Mesendoderm (in vitro differentiated cells): ENCODE data around the gene TMEM154.

Experiments
- DNase-seq: peaks from one replicate; pipeline ENCODE4 v3.0.0; 2013
- H2AK5ac ChIP-seq: 2 replicates; pipeline ENCODE4 v1.6.1; 2013; ENCODE audit warnings: low read length, inconsistent platforms
- H2BK120ac ChIP-seq: 2 replicates; pipeline ENCODE4 v1.6.1; 2013; ENCODE audit warnings: low read depth, mild to moderate bottlenecking, low read length, moderate library complexity, mixed read lengths
- H2BK15ac ChIP-seq: replicated peaks from 2 replicates; pipeline ENCODE4 v1.6.1; 2013; ENCODE audit warnings: low read depth, mild to moderate bottlenecking, moderate library complexity
- H2BK5ac ChIP-seq: 2 replicates; pipeline ENCODE4 v1.6.1; 2013; ENCODE audit warnings: low read length, inconsistent platforms
- H3K18ac ChIP-seq: 2 replicates; pipeline ENCODE4 v1.6.1; 2013; ENCODE audit warnings: mild to moderate bottlenecking, low read length, mixed read lengths
- H3K23ac ChIP-seq: one replicate; pipeline ENCODE4 v1.6.1; 2013; ENCODE audit warnings: low read length
- H3K27ac ChIP-seq: 2 replicates; pipeline ENCODE4 v1.5.1; 2013; ENCODE audit warnings: low read depth, mild to moderate bottlenecking, inconsistent platforms, low read length, moderate library complexity
- H3K27me3 ChIP-seq: 2 replicates; pipeline ENCODE4 v1.6.1; 2013; ENCODE audit warnings: low read length, control low read depth, mild to moderate bottlenecking, inconsistent platforms; ENCODE audit not compliant: insufficient read depth, poor library complexity
- H3K36me3 ChIP-seq: 2 replicates; pipeline ENCODE4 v1.6.1; 2013; ENCODE audit warnings: low read length, inconsistent platforms; ENCODE audit not compliant: control insufficient read depth, insufficient read depth
- H3K4ac ChIP-seq: one replicate; pipeline ENCODE4 v1.6.1; 2013; ENCODE audit warnings: low read depth, mild to moderate bottlenecking, low read length, moderate library complexity
- H3K4me1 ChIP-seq: 2 replicates; pipeline ENCODE4 v1.6.1; 2013; ENCODE audit warnings: low read depth, low read length, inconsistent platforms; ENCODE audit not compliant: control insufficient read depth
- H3K4me2 ChIP-seq: 2 replicates; pipeline ENCODE4 v1.6.1; 2013; ENCODE audit warnings: low read length
- H3K4me3 ChIP-seq: 2 replicates; pipeline ENCODE4 v1.5.1; 2013; ENCODE audit warnings: mild to moderate bottlenecking, low read length
- H3K56ac ChIP-seq: one replicate; pipeline ENCODE4 v1.6.1; 2013; ENCODE audit warnings: low read length
- H3K79me1 ChIP-seq: 2 replicates; pipeline ENCODE4 v1.6.1; 2013; ENCODE audit warnings: low read length, inconsistent platforms
- H3K79me2 ChIP-seq: 2 replicates; pipeline ENCODE4 v1.6.1; 2013; ENCODE audit warnings: mild to moderate bottlenecking, low read length; ENCODE audit not compliant: control insufficient read depth, insufficient read depth
- H3K9ac ChIP-seq: 2 replicates; pipeline ENCODE4 v1.6.1; 2013; ENCODE audit warnings: low read length, inconsistent platforms
- H4K5ac ChIP-seq: one replicate; pipeline ENCODE4 v1.6.1; 2013; ENCODE audit warnings: low read length
- H4K8ac ChIP-seq: one replicate; pipeline ENCODE4 v1.6.1; 2013; ENCODE audit warnings: low read depth, mild to moderate bottlenecking, control low read depth, low read length, moderate library complexity
- WGBS: extraction: QIAGEN DNeasy Blood & Tissue Kit; methylation state at CpG from one replicate; pipeline ENCODE4 v1.1.7; 2013; ENCODE audit warnings: low lambda C conversion rate, missing lambda C conversion rate; ENCODE audit not compliant: insufficient coverage; ENCODE audit errors: extremely low coverage; 5-methylcytosine and 5-hydroxymethylcytosine counted together

The TMEM154 gene

DNA sequence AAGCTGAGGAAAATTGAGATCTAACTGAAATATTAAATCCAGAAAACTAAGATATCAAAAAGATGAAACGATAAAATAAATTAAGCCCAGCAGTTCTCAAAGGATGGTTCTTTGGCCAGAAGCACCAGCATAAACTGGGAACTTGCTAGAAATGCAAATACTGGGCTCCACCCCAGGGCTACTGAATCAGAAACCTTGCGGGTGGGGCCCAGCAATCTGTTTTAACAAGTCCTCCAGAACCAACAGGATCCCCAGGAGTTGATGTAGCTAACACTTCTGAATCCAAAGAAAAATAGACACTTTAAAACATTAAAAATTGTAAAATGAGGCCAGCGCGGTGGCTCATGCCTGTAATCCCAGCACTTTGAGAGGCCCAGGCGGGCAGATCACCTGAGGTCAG is 14.1 kb upstream of the TMEM154 start:
- no peak overlapping the region for H4K8ac ChIP-seq
- no peaks in the 10 kb centered on the region for H3K36me3 ChIP-seq
- H2BK5ac ChIP-seq: no peak overlapping the region
- no peak overlapping the region for H3K23ac ChIP-seq
- H3K18ac ChIP-seq: peak overlapping the region; percentile 61
- no peak overlapping the region for H3K4ac ChIP-seq
- no peak overlapping the region for H2BK15ac ChIP-seq
- H3K79me1 ChIP-seq: no peaks in the 10 kb centered on the region
- H3K4me2 ChIP-seq: no peak overlapping the region
- H3K4me3 ChIP-seq: no peak overlapping the region
- no peak for DNase-seq
- H2BK120ac ChIP-seq: no peak overlapping the region
- H3K27me3 ChIP-seq: no peaks in the 10 kb centered on the region
- no peak overlapping the region for H4K5ac ChIP-seq
- no peak overlapping the region for H2AK5ac ChIP-seq
- no peak overlapping the region for H3K27ac ChIP-seq
- no peak overlapping the region for H3K9ac ChIP-seq
- no CpG with 5 or more reads among the region's 5 CpGs for WGBS
- H3K4me1 ChIP-seq: peaks cover 19% of the 10 kb centered on the region
- no peak overlapping the region for H3K56ac ChIP-seq
- no peaks in the 10 kb centered on the region for H3K79me2 ChIP-seq

DNA sequence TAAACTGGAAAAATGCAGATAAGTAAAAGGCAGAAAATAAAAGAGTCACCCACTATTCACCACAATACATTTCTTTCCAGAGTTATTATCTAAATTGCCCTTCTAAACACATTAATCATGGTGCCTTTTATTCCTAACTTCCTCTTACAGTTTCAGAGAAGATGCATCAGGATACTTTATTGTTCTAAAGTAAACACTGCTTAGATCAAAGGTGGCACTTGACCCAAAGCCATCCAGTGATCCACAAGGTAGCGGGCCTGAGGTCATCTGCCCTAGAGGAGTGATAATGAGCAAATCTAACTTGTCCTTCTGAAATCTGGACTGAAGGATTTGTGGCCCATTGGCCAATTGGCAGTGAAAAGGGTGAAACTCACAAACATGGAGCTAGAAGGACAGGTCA is 12.0 kb upstream of the TMEM154 start:
- Histone ChIP-seq H3K23ac (no peak overlapping the region), H3K18ac (no peak overlapping the region), H3K4ac (no peak overlapping the region), H3K9ac (no peak overlapping the region), H4K8ac (no peak overlapping the region), H3K27ac (no peak overlapping the region), H4K5ac (no peak overlapping the region), H3K56ac (peak overlapping the region; percentile 31), H3K4me3 (no peak overlapping the region), H3K27me3 (no peaks in the 10 kb centered on the region), H2BK15ac (no peak overlapping the region), H3K4me1 (peaks cover 15% of the 10 kb centered on the region), H2BK5ac (peak overlapping the region; percentile 38), H3K36me3 (no peaks in the 10 kb centered on the region), H3K79me1 (no peaks in the 10 kb centered on the region), H2AK5ac (peak overlapping the region; percentile 71), H3K79me2 (no peaks in the 10 kb centered on the region), H3K4me2 (no peak overlapping the region), H2BK120ac (no peak overlapping the region)
- no peak for DNase-seq
- no CpG with 5 or more reads among the region's 1 CpG for WGBS

DNA sequence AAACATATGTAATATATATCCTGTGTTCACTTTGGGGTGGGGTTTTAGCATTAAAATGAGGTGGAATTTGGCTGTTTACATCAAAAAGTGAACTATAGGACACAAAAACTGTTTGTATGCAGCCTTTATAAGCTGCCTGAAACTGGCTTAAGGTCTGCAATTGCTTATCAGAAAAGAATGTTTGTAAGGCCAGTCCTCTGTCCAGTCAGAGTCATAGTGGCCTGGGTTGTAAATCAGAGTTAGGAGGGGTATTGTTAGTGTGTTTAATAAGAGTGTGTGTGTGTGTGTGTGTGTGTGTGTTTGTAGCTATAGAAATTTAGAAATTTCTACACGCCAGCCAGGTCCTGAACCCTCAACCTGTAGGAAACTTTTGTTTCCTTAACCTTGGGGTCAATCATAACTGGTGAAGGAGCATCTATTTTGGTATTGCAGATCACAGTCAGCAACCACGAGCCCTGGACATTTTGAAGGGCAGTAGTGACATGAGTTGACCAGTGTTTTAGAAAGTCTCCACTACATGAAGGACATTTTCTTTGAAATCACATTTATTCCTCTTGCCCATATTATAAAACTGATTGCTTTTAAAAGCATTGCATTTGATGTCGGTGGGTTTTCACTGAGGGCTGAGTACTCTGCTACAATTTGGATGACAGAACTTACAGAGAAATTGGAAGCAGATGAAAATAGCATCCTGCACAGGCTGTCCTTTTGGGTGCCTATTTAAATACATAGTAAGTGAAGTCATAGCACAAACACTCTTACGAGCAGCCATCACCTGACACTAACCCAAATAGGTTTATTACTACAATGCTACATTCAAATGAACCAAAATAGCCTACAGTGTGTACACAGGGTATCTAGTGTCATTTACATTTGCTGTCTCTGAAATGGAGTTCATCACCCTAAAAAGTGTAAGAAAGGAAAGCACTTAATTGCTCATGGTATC is 11.2 kb upstream of the TMEM154 start:
- Histone ChIP-seq H3K4me2 (no peak overlapping the region), H4K8ac (no peak overlapping the region), H2BK120ac (no peak overlapping the region), H2AK5ac (no peak overlapping the region), H3K4me1 (peaks cover 22% of the 10 kb centered on the region), H3K27me3 (no peaks in the 10 kb centered on the region), H3K56ac (peak overlapping the region; percentile 39), H3K18ac (no peak overlapping the region), H3K9ac (no peak overlapping the region), H3K4ac (no peak overlapping the region), H3K36me3 (no peaks in the 10 kb centered on the region), H3K4me3 (no peak overlapping the region), H2BK15ac (no peak overlapping the region), H4K5ac (no peak overlapping the region), H3K79me1 (no peaks in the 10 kb centered on the region), H3K23ac (no peak overlapping the region), H3K27ac (no peak overlapping the region), H2BK5ac (no peak overlapping the region), H3K79me2 (no peaks in the 10 kb centered on the region)
- no CpG with 5 or more reads among the region's 4 CpGs for whole genome bisulfite sequencing
- no peak for DNase-seq

DNA sequence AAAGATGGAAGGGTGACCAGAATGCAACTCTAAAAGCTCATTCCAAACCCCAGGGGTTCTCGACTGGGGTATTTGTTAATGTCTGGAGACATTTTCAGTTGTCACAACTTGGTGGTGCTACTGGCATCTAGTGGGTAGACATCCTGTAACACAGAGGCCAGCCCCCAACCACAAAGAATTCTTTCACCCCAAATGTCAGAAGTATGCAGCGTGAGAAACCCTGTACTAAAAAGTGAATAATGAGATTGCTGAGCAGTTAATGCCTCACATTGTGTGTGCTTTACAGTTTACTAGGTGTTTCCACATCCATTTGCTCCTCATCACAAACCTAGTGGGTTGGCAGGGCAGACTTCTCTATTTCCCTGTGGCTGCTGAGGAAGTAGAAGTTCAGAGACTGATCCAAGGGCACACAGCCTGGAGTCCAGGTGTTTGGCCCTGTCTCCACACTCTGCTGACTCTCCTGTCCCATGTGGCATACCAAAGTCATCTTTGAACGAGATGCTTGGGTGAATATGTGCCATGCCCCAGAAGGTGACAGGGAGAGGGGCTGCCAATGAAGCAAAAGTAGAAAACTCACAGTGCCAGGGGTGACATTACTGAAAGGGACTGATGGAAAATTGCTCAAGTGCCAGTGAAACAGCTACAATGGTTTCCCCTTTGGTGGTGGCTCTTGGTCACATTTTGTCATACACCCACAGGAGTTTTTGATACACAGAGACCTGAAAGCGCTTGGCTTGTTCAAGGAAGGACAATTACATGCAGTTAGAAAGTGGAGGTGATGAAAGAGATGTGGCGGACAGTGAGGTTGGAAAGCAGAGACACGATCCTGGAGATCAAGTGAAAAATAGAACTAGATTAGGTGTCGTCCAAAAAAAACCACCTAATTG is 10.1 kb upstream of the TMEM154 start:
- Histone ChIP-seq H3K4me2 (no peak overlapping the region), H3K27me3 (no peaks in the 10 kb centered on the region), H3K4me3 (no peak overlapping the region), H4K5ac (peak overlapping the region; percentile 56), H2BK5ac (peak overlapping the region; percentile 86), H3K79me2 (no peaks in the 10 kb centered on the region), H3K56ac (peak overlapping the region; percentile 58), H3K23ac (no peak overlapping the region), H3K27ac (peak overlapping the region; percentile 9), H3K4me1 (peaks cover 22% of the 10 kb centered on the region), H2BK15ac (no peak overlapping the region), H3K9ac (no peak overlapping the region), H3K79me1 (no peaks in the 10 kb centered on the region), H2BK120ac (no peak overlapping the region), H2AK5ac (peak overlapping the region; percentile 90), H3K4ac (peak overlapping the region; percentile 45), H3K18ac (peak overlapping the region; percentile 60), H3K36me3 (no peaks in the 10 kb centered on the region), H4K8ac (no peak overlapping the region)
- WGBS: no CpG with 5 or more reads among the region's 7 CpGs
- DNase-seq: no peak

DNA sequence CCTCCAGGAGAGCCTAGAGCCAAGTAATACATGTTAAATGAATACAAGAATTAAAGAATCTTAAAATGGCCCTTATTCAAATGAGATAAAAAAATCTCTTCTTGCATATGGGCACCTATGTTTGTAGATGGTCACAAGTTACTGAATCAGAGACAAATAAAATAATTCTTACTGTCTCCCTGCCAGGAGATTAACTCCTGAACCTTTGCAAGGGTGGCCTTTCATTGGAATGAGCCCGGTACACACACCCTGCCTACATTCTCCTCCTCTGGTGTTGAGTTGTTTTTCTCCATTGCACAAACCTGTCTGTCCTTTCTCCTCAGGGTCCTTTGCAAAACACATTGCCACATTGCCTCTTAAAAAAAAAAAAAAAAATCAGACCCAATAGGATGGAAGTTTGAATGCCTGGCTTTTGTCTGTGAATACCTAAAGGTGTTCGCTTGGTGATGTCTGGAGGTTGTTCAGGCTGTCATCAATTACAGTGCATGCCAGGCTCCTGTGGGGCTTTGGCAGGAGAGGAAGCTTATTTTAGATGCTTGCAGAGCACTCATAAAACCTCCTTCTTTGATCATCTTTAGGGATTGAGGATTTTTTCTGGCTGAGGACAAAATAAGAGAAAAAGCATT is 8.3 kb upstream of the TMEM154 start:
- no peak overlapping the region for H3K23ac ChIP-seq
- H2BK120ac ChIP-seq: peak overlapping the region; percentile 46
- no peak overlapping the region for H3K9ac ChIP-seq
- no peak overlapping the region for H3K4ac ChIP-seq
- no peak overlapping the region for H2AK5ac ChIP-seq
- peak overlapping the region; percentile 4 for H3K18ac ChIP-seq
- H3K27ac ChIP-seq: no peak overlapping the region
- H2BK15ac ChIP-seq: no peak overlapping the region
- H3K36me3 ChIP-seq: no peaks in the 10 kb centered on the region
- H3K4me1 ChIP-seq: peaks cover 24% of the 10 kb centered on the region
- no peaks in the 10 kb centered on the region for H3K79me2 ChIP-seq
- no peak overlapping the region for H3K56ac ChIP-seq
- H2BK5ac ChIP-seq: no peak overlapping the region
- H3K79me1 ChIP-seq: no peaks in the 10 kb centered on the region
- H4K5ac ChIP-seq: no peak overlapping the region
- WGBS: no CpG with 5 or more reads among the region's 2 CpGs
- H4K8ac ChIP-seq: no peak overlapping the region
- DNase-seq: no peak
- no peak overlapping the region for H3K4me2 ChIP-seq
- H3K4me3 ChIP-seq: no peak overlapping the region
- no peaks in the 10 kb centered on the region for H3K27me3 ChIP-seq
